ENCODE measurements around the gene SCAF1.

The SCAF1 gene

DNA sequence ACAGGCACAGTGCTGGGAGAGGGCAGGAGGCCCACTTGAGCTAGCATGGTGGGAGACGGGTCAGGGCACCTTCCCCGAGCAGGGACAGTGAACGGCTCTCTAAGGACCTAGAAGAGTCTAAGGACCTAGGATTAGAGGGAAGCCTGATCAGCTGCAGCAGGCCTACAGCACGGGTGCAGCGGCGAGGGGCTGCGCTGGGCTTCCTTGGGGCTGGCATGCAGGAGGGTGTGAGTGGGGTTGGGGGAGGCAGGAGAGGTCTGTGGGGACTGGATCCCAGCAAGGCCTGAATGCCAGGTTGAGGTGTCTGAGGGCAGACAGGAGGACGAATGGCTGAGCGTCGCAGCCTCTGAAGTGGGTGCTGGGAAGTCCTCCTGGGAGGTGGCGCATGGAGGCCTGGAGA lies 3.6 kb downstream of the SCAF1 start:
- H3K36me3 ChIP-seq (replicated peaks), result peaks cover 43% of the 10 kb centered on the region
- no peaks in the 10 kb centered on the region for H3K27me3 ChIP-seq (ENCODE audit: low read depth)
- DNase-seq (ENCODE audit: low spot score in 2 of 2), result no peak
- in situ Hi-C loops (cut with MboI; ENCODE audit: low sequenced_read_pairs), result no loop called here
- no peak overlapping the region for H3K4me3 ChIP-seq
- peaks cover 16% of the 10 kb centered on the region for H3K4me1 ChIP-seq
- H3K9me3 ChIP-seq, result no peaks in the 10 kb centered on the region

DNA sequence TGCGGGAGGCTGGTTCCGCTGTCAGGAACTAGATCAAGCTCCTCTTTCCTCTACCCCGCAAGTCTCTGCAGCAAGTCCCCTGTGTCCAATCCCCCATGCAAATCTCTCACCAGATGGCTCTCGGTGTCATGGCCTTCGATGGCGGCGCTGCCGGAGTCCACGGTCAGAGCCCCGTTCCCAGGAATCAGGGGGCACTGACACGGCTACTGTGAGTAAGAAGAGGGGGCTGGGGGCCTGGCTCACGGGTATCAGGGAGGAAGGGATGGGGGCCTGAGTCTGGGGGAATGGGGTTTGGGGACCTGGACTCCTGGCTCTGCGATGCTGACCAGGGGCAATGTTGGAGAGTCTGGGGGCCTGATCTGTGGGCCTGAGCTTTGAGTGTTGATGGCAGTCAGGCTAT lies 4.0 kb downstream of the SCAF1 start:
- no peak overlapping the region for H3K4me3 ChIP-seq
- H3K9me3 ChIP-seq, result no peaks in the 10 kb centered on the region
- DNase-seq (ENCODE audit: low spot score in 2 of 2), result no peak
- in situ Hi-C loops (cut with MboI; ENCODE audit: low sequenced_read_pairs), result no loop called here
- peaks cover 43% of the 10 kb centered on the region for H3K36me3 ChIP-seq (replicated peaks)
- no peaks in the 10 kb centered on the region for H3K27me3 ChIP-seq (ENCODE audit: low read depth)
- peaks cover 13% of the 10 kb centered on the region for H3K4me1 ChIP-seq

- in situ Hi-C loops (cut with MboI; ENCODE audit: low sequenced_read_pairs), result no loop called here
- no peak for DNase-seq (ENCODE audit: low spot score in 2 of 2)
Observed at GRCh38 chr19:49646586-49646985, 4.6 kb downstream of the SCAF1 start.

DNA sequence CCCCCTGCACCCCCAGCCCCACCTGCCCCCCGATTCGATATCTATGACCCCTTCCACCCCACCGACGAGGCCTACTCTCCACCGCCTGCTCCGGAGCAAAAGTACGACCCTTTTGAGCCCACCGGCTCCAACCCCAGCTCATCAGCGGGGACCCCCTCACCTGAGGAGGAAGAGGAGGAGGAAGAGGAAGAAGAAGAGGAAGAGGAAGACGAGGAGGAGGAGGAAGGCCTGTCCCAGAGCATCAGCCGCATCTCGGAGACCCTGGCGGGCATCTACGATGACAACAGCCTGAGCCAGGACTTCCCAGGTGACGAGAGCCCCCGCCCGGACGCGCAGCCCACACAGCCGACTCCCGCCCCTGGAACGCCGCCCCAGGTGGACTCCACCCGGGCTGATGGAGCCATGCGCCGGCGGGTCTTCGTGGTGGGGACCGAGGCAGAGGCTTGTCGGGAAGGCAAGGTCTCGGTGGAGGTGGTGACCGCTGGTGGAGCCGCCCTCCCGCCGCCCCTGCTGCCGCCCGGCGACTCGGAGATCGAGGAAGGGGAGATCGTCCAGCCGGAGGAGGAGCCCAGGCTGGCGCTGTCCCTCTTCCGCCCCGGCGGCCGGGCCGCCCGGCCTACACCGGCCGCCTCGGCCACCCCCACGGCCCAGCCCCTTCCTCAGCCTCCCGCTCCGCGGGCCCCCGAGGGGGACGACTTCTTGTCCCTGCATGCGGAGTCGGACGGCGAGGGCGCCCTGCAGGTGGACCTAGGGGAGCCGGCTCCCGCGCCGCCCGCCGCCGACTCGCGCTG lies 9.2 kb downstream of the SCAF1 start:
- Histone ChIP-seq H3K4me1 (no peaks in the 10 kb centered on the region), H3K9me3 (no peaks in the 10 kb centered on the region), H3K36me3 (replicated peaks) (peaks cover 76% of the 10 kb centered on the region), H3K27me3 (ENCODE audit: low read depth) (no peaks in the 10 kb centered on the region), H3K4me3 (no peak overlapping the region)
- in situ Hi-C loops (cut with MboI; ENCODE audit: low sequenced_read_pairs), result no loop called here
- no peak for DNase-seq (ENCODE audit: low spot score in 2 of 2)

More at GRCh38 chr19:49646586-49646985, 4.6 kb downstream of the SCAF1 start:
- Histone ChIP-seq H3K9me3 (no peaks in the 10 kb centered on the region), H3K4me3 (no peak overlapping the region), H3K36me3 (replicated peaks) (peaks cover 46% of the 10 kb centered on the region), H3K27me3 (ENCODE audit: low read depth) (no peaks in the 10 kb centered on the region), H3K4me1 (peaks cover 7% of the 10 kb centered on the region)

GRCh38 chr19:49651820-49652550 lies 10.0 kb downstream of the SCAF1 start:
- DNase-seq (ENCODE audit: low spot score in 2 of 2), result no peak
- H3K36me3 ChIP-seq (replicated peaks), result peaks cover 75% of the 10 kb centered on the region
- in situ Hi-C loops (cut with MboI; ENCODE audit: low sequenced_read_pairs), result no loop called here
- H3K4me1 ChIP-seq, result no peaks in the 10 kb centered on the region
- H3K4me3 ChIP-seq, result no peak overlapping the region
- no peaks in the 10 kb centered on the region for H3K27me3 ChIP-seq (ENCODE audit: low read depth)
- no peaks in the 10 kb centered on the region for H3K9me3 ChIP-seq

DNA sequence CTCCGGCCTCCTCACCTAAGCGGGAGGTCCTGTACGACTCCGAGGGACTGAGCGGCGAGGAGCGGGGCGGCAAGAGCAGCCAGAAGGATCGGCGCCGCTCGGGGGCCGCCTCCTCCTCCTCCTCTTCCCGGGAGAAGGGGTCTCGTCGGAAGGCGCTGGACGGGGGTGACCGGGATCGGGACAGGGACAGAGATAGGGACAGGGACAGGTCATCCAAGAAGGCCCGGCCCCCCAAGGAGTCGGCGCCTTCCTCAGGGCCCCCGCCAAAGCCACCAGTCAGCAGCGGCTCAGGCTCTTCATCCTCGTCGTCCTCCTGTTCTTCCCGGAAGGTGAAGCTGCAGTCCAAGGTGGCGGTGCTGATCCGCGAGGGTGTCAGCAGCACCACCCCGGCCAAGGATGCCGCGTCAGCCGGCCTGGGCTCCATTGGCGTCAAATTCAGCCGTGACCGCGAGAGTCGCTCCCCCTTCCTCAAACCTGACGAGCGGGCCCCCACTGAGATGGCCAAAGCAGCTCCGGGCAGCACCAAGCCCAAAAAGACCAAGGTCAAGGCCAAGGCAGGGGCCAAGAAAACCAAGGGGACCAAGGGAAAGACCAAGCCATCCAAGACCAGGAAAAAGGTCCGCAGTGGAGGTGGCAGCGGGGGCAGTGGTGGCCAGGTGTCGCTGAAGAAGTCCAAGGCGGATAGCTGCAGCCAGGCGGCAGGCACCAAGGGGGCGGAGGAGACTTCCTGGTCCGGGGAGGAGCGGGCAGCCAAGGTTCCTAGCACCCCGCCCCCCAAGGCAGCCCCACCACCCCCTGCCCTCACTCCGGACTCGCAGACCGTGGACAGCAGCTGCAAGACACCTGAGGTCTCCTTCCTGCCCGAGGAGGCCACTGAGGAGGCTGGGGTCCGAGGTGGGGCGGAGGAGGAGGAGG lies 10.8 kb downstream of the SCAF1 start:
- H3K27me3 ChIP-seq (ENCODE audit: low read depth), result no peaks in the 10 kb centered on the region
- in situ Hi-C loops (cut with MboI; ENCODE audit: low sequenced_read_pairs), result no loop called here
- no peaks in the 10 kb centered on the region for H3K4me1 ChIP-seq
- no peak overlapping the region for H3K4me3 ChIP-seq
- no peaks in the 10 kb centered on the region for H3K9me3 ChIP-seq
- peaks cover 73% of the 10 kb centered on the region for H3K36me3 ChIP-seq (replicated peaks)
- DNase-seq (ENCODE audit: low spot score in 2 of 2), result no peak

DNA sequence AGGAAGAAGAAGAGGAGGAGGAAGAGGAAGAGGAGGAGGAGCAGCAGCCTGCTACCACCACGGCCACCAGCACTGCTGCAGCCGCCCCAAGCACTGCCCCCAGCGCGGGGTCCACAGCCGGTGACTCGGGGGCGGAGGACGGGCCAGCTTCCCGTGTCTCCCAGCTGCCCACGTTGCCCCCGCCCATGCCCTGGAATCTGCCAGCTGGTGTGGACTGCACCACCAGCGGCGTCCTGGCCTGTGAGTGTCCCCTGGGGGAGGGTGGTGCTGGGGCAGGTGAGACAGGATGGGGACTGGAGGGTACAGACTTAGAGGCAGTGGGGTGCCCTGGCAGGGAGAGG lies 11.4 kb downstream of the SCAF1 start:
- in situ Hi-C loops (cut with MboI; ENCODE audit: low sequenced_read_pairs), result no loop called here

GRCh38 chr19:49654581-49654980 lies 12.6 kb downstream of the SCAF1 start:
- no peaks in the 10 kb centered on the region for H3K9me3 ChIP-seq
- in situ Hi-C loops (cut with MboI; ENCODE audit: low sequenced_read_pairs), result no loop called here
- H3K4me1 ChIP-seq, result no peaks in the 10 kb centered on the region
- H3K36me3 ChIP-seq (replicated peaks), result peaks cover 81% of the 10 kb centered on the region
- no peak for DNase-seq (ENCODE audit: low spot score in 2 of 2)
- no peaks in the 10 kb centered on the region for H3K27me3 ChIP-seq (ENCODE audit: low read depth)
- no peak overlapping the region for H3K4me3 ChIP-seq

More for the DNA sequence above, 11.4 kb downstream of the SCAF1 start:
- H3K36me3 ChIP-seq (replicated peaks), result peaks cover 77% of the 10 kb centered on the region
- no peaks in the 10 kb centered on the region for H3K27me3 ChIP-seq (ENCODE audit: low read depth)
- H3K9me3 ChIP-seq, result no peaks in the 10 kb centered on the region
- DNase-seq (ENCODE audit: low spot score in 2 of 2), result no peak
- no peaks in the 10 kb centered on the region for H3K4me1 ChIP-seq
- no peak overlapping the region for H3K4me3 ChIP-seq

DNA sequence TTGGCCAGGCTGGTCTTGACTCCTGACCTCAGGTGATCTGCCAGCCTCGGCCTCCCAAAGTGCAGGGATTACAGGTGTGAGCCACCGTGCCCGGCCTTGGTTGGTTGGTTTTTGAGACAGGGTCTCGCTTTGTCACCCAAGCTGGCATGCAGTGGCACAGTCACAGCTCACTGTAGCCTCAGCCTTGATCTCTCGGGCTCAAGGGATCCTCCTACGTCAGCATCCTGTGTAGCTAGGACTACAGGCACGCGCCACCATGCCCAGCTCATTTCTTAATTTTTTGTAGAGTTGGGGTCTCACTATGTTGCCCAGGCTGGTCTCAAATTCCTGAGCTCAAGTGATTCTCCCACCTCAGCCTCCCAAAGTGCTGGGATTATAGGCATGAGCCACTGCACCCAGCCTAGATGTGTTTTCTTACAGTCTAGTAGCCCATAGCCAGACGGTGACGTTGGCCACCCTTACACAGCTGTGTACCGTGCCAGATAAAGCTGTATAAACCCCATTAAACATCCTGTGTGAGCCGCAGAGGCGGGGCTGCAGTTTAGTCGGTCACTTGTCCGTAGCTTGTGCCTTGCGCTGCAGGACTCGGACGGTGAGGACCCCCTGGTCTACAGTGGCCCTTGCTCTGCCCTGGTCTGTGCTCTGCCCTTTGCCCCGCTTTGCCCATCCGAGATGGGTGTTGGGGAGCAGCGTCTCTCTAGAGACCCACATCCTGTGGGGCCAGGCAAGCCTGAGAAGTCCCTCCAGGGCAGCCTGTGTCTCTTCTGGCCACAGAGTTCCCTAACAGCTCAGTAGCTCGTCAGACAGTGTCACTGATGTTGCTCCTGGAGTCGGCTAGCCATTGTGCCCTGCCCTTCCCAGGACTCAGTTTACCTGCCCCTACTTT lies 13.8 kb downstream of the SCAF1 start:
- Histone ChIP-seq H3K4me3 (no peak overlapping the region), H3K4me1 (no peaks in the 10 kb centered on the region), H3K9me3 (no peaks in the 10 kb centered on the region), H3K36me3 (replicated peaks) (peaks cover 85% of the 10 kb centered on the region), H3K27me3 (ENCODE audit: low read depth) (no peaks in the 10 kb centered on the region)
- in situ Hi-C loops (cut with MboI; ENCODE audit: low sequenced_read_pairs), result no loop called here
- DNase-seq (ENCODE audit: low spot score in 2 of 2), result no peak

DNA sequence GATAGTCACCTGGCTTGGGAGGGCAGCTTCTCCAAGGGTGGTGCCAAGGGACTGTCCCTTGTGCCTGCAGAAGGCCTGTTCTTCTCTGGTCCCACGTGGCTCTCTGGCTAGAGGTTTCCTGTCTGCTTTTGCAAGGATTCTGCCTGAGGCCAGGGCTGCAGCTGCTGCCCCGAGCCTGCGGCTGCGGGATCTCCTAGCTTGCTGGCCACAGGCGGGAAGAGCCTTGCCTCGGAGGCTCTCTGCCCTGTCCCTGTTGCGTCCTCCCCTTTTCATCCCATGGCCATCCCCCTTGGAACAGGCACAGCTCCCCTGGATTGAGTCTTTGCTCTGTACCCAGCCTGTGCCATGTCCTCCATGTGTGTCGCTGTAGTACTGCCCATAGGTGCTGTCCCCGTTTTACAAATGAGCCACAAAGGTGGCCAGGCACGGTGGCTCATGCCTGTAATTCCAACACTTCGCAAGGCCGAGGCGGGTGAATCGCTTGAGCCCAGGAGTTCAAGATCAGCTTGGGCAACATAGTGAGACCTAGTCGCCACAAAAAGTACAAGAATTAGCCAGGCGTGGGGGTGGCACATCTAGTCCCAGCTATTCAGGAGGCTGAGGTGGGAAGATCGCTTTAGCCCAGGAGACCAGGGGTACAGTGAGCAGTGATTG lies 14.6 kb downstream of the SCAF1 start:
- in situ Hi-C loops (cut with MboI; ENCODE audit: low sequenced_read_pairs), result no loop called here
- DNase-seq (ENCODE audit: low spot score in 2 of 2), result no peak
- Histone ChIP-seq H3K4me1 (no peaks in the 10 kb centered on the region), H3K4me3 (no peak overlapping the region), H3K27me3 (ENCODE audit: low read depth) (no peaks in the 10 kb centered on the region), H3K36me3 (replicated peaks) (peaks cover 87% of the 10 kb centered on the region), H3K9me3 (no peaks in the 10 kb centered on the region)

- H3K36me3 ChIP-seq (replicated peaks), result peaks cover 91% of the 10 kb centered on the region
- H3K4me1 ChIP-seq, result no peaks in the 10 kb centered on the region
- in situ Hi-C loops (cut with MboI; ENCODE audit: low sequenced_read_pairs), result no loop called here
- H3K4me3 ChIP-seq, result no peak overlapping the region
- DNase-seq (ENCODE audit: low spot score in 2 of 2), result no peak
- H3K9me3 ChIP-seq, result no peaks in the 10 kb centered on the region
- no peaks in the 10 kb centered on the region for H3K27me3 ChIP-seq (ENCODE audit: low read depth)
Observed at GRCh38 chr19:49657493-49658138, 15.6 kb downstream of the SCAF1 start.

DNA sequence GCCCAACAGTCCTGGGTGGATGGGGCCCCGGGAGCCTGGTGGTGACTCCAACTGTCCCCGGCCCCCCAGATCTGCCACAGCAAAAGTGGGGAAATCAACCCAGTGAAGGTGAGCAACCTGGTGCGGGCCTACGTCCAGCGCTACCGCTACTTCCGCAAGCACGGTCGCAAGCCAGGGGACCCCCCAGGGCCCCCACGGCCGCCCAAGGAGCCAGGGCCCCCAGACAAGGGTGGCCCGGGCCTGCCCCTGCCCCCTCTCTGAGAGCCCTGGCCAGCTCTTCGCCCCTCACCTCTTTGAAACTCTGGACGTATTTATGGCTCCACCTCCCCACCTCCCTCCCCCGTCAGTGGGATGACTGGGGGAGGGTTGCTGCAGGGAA lies 16.1 kb downstream of the SCAF1 start:
- H3K4me1 ChIP-seq, result no peaks in the 10 kb centered on the region
- H3K36me3 ChIP-seq (replicated peaks), result peaks cover 88% of the 10 kb centered on the region
- no peak for DNase-seq (ENCODE audit: low spot score in 2 of 2)
- no peaks in the 10 kb centered on the region for H3K9me3 ChIP-seq
- no peaks in the 10 kb centered on the region for H3K27me3 ChIP-seq (ENCODE audit: low read depth)
- H3K4me3 ChIP-seq, result no peak overlapping the region
- in situ Hi-C loops (cut with MboI; ENCODE audit: low sequenced_read_pairs), result no loop called here

Data from HAP-1 (cell line).